Measurements from ENCODE around the gene RTRAF.
A peak's percentile ranks its signal among the peaks of the same experiment; 100 is the strongest.

RTRAF gene

DNA sequence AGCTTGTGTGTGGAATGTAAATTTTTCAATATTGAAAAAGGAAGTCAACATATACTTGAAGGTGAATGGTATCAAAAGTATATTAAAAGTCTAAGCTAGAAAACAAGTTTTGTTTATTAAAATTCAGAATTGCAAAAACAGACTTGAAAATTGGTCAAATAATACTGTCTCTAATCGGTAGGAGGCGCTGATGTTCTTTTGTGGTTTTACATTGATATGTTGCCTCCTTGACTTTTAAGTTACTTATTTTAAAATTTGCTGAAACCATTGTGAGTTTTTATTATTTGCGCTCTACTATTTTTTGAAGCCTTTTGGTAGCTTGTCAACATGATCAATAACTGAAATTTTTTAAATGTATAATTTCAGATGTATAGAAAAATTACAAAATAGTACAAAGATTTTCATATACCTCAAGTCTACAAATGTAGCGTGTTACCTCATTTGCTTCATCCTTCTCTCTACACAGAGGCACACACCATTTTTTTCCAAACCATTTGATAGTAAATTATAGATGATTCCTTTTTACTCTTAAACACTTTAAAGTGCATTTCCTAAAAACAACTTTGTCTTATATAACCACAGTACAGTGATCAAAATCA, 6.9 kb downstream of the RTRAF start:
- DNase-seq: no peak

DNA sequence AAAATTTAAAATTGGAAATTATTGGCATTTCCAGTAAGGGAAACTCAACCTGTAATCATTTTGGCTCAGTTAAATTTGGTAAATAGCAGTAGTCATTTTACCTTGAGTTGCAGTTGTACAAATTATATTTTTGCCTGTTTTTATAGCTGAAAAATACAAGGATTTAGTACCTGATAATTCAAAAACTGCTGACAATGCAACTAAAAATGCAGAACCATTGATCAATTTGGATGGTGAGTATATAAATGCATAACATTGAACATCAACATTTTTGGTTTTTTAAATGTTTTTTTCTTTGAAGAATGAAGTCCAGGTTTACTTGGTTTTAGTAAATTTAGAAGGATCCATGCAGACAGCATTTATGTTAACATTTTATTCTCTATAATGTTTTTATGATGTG, 9.0 kb downstream of the RTRAF start:
- no peak for DNase-seq

DNA sequence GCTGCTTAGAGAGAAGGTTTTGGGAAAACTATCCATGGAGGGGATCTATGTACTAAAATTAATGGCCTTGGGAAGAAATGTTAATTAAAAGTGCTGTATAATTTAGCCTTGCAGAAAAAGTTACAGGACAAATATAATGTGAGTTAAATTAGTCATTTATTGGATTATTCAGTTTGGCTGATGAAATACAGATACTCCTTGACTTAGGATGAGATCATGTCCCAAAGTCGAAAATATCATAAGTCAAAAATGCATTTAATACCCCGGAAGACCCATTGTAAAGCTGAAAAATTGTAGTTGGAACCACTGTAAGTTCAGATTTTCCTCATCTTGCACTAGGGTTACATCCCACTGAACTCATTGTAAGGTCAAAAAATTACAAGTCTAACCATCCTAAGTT, 9.7 kb downstream of the RTRAF start:
- no peak for DNase-seq

DNA sequence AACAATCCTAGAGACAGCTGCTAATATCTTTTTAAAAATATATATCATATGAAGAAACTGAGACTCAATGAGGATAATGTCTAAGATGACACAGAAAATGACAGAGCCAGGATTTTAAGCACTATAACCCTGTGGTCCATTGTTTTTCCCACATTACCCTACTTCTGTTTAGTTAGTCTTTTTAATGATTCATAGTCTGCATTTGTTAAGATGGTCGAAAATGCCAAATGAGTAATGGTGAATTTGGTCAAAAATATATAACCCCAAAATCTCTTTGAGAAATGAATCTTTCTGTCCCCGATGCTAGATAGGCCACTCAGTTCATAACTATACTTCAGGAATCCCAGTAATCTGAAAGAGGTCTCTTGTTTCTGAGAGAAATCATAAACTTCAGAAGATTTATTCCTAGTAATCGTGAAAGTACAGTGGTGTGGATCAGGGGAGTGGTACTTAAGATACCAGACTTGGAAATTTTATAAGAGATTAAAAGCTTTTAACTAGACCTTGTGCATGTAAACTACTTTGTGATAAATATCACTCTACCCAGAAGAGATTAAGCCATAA, 10.8 kb downstream of the RTRAF start:
- no peak for DNase-seq

DNA sequence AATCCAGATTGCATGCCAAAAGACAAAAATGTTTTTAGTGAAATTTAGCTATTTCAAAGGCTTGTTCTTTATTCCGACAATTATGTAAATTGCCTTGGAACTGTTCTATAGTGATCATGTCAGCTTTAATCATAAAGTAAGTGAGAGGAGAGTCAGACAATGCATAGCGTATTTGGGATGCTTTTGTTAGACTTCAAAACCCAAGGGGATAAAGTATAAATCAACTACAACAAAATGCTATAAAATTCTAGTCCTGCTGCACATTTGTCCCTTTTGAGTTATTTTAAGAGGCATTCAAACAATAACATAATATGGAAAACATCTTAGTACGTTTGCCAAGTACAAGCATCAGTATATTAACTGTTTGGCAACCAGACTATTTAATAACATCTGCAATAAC, 11.3 kb downstream of the RTRAF start:
- DNase-seq: no peak

DNA sequence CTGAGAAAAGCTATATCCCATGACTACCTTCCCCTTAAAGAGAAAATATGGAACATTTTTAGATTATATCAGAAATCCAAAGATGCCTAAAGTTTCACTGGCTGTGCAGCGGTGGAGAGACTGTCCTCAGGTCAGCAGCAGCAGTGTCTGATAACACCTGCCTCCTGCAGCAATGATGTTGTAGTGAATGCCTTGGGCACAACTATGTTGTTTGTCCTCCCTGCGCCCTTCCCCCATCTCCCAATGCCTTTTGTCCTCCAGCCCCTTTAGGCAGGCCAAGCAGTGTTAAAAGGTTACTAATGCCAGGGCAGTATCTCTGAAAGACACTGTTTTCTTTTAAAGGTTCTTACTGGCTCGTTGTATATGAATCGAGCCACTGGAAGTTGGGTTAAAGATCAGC, 13.2 kb downstream of the RTRAF start:
- DNase-seq: no peak

DNA sequence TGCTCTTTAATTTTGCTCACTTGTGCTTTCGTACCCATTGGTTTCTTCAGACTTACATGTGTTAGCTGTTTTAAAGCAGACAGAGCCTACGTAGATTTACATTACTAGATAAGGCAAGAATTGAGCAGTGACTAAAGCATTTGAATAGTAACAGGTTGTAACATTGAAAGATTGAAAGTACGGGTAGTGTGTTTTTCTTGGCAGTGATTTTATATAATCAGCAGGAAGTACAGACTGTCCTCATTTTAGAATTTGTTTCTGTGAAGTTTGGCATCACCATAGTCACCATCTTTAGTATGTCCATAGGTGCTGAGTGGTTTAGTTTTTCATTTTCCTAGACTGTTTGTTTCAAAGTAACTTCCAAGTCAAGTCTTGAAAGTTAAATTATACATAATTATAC, 14.0 kb downstream of the RTRAF start:
- DNase-seq: no peak

DNA sequence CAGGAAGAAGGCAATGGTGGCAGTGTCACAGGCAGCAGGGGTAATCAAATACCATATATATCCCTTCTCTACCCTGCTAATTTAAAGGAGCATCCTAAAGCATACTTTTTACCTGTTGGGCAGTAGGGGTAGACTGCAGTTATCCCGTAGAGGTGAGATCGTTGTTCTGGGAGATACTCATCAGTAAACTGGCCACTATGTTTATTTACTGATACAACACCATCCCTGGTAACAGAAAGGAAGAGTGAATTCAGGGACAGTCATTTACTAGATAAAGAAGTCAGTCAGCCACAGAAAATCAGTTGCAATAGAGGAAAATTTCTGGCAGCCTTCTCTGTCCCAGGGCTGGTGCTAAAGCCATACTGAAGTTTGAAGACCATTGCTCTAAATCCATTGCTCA, 16.3 kb downstream of the RTRAF start:
- DNase-seq: no peak

DNA sequence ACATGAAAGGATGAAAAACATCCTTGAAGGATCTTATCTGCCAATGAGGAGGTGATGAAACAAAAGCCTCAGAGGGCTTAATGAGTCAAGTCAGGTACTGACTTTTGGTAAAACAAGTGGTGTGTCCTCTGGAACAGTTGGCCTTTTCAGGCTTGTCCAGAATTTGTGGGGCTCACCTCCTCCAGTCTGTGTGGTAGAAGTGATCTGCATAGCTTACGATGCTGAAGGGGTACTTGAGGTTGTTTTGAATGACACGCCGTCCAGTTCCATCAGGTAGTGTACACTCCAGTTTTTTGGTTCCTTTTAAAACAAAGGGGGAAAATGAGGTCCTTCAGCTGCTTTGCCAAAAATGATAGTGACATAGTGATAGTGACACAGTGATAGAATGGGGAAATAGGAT, 17.0 kb downstream of the RTRAF start:
- no peak for DNase-seq

DNA sequence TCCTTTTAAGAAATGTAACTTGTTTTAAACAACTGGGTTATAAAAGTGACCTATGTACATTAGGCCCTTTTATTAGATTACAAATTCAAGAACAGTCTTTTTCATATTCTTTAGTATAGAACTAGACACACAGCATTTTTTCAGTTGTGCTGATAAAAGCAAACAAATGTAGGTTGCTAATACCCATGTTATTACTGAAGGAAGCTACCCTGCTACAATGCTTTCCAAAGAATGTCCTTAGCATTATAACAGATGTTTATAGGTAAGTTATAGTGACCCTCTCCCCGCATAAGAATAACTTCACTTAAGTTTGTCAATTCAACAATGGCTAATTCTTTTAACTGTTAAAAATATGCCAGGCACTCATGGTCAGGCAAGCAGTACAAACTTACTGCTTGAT, 17.9 kb downstream of the RTRAF start:
- no peak for DNase-seq

DNA sequence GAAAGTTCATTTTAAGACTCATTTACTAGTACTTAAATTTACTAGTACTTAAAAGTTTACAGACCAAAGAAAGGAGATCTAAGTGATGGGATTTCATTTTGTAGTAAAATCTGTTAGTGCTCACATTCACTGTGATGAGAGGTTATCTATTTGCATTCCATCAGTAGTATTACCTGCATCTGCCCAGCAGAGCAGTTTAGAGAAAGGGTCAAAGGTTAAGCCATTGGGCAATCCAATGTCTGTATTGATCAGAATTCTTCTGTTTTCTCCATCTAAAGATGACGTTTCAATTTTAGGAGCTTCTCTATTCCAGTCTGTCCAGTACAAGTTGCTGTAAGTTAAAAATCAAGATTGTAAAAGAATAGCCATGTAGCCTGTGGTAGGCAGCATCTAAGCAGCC, 18.3 kb downstream of the RTRAF start:
- DNase-seq: no peak

DNA sequence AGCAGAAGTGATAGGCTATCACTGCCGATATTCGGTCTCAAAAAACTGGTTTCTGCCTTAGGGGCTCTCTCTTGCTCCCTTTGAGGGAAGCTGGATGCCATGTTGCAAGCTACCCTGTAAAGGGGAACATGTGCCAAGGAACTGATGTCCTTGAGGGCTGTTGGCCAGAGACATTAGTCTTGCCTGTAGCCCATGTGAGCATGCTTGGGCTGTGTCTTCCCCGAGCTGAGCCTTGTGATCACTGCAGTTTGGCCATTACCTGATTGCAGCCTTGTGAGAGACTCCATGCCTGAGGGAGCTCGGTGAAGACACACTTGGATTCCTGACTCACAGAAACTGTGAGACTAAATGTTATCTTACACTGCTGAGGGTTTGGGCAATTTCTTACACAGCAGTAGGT, 18.8 kb downstream of the RTRAF start:
- no peak for DNase-seq

DNA sequence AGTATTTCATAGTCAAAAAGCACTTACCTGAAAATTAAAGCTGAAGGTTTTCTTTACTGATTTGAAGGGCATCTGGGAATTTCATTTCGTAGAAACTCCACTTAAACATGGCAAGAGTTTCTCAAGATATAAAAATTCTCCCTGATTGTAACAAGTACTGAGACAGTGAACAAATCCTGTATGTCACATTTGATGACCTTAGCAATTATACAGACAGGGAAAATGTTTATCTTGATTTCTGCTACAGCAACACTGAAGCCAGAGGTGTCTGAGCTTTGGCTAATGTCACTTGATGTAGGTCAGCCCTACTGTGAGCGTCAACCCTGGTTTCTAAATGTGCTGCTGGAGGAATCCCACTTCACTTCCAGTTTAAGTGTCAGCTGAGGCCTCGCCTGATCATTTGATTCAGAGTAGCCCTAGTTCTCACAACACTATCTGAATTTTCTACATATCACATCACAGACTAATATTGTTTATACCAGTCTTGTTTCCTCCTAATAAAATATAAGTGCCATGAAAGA, 20.9 kb downstream of the RTRAF start:
- DNase-seq: no peak

DNA sequence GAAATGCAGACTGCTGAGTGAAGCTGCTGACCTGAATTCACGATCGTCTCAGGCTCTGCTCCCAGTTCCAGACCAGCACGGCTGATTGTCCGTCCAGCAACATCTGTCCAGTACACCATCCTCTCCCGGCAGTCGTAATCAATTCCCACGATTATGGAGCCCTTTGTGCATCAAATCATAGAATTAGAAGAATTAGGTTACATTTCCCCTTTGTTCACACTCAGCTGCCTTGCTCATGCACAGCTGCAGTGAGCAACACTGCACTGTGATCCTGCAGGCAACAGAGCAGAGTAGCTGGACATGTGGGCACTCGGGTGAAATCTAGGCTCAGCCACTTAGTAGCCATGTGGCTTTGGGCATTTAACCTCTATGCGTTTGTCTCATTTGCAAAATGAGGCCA, 22.2 kb downstream of the RTRAF start:
- DNase-seq: no peak

DNA sequence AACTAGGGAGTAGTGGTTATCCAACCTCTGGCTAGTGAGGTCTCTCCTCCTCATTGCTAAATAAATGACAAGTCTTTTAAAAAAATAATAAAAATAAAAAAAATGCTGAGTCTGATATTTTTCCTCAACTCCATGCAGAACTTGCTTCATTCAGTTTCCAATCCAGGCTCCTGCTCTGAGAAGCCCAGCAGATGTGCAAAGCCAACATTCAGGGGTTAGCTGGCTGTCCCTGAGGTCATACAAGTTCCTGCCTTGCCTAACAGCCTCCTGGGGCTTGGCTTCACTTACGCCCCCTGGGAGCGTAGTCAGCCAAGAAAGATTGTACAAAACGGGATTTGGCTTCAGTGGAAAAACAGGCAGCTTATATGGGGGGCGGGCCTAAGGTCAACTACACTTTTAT, 23.3 kb downstream of the RTRAF start:
- no peak for DNase-seq

DNA sequence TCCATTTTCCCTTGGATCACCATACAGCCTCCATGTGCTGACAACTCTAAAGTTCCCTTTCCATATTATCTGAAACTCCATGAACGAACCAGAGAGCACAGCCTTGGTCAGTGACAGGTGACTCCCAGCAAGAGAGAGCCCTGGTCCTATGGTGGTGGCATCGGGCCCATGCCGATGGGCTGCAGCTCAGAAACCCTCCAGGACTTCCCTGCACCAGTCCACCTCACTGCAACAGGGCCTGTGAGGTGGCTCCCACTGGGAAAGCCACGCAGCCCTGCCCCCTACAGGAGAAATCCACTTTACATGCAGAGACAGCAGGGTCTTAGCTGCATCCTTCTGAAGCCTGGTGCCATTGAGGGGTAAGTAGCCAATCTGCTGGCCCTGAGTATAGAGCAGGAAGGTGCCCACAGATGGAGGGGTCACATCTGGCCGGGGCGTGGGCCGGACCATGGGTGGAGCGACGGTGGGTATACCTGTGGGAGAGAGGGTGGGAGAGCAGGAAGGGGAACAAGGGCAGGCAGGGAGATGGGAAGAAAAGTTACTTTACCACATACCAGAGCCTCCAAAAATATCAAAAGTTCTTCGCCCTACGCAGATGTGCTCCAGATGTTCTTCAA, 24.7 kb downstream of the RTRAF start:
- DNase-seq: peak; percentile 3

DNA sequence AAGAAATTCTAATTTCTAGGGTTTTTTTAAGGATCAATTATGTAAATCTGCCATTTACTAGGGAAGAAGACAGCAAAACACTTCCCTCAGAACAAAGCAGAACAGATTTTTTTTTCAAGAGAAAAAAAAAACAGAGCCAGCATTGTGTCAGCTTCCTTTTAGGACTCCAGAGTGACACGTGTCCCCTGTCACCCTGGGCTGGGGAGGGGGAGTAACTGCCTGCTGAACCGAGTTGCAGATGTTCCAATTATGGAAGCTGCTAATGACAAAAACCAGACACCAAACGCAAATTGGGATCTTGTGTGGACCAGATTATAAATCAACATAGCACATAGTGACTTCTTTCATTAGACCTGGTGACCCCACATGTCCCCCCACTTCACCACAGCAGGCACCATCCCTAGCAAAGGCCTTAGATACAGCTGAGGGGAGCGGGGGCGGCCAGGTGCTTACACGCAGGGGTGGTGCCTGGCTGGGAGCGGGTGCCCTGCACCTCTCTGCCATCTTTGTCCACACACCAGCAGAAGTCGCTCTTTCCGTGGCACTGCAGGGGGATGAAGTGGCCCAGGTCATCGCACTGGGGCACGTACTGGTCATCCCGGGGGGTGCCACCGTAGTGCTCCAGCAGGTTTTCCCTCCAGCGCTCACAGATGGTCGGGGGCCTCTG, 25.4 kb downstream of the RTRAF start:
- no peak for DNase-seq

DNA sequence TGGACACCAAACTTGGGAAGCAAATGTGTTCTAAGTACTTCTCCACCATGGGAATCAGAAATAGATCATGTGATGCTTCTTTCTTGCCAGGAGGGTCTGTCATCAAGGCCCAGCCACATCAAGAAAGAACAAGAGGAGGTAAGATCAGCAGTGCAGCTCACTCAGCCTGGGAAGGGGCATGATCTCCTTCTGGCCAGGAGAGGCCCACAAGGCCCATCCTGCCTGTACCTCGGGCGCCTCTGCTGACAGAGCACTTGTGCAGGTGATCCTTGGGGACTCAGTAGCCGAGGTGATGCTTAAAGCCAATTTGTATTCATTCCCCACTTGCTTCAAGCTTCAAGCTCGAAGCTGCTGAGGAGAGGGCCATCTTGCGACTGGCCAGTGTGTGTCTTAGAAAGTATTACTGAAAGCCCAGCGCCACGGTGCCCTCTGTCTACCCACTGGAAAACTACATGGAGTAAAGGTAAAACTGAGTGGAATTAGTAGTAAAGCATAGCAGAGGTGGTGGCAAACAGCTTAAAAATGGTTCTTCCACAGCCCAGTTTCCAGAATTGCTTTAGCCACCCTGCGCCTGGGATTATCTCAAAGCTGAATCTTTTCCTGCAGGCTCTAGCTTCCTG, 26.2 kb downstream of the RTRAF start:
- DNase-seq: peak; percentile 16

DNA sequence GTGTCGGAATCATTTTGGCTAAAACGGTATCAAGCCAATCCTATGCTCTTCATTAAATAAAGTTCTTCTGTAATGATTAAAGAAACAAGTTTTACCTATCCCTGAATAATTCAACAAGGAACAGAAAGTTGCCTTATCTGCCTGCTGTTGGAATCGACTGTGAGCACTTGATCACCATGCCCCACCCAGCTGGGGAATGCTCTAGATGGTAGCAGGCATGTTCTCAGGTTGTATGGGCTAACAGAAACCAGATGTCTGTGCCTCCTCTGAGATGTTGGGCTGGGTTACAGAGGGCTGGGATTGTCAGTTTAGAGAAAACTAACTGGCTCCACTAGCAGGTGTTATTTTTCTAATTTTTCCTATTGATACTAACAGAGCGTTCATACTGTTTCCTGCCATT, 28.9 kb downstream of the RTRAF start:
- DNase-seq: no peak

DNA sequence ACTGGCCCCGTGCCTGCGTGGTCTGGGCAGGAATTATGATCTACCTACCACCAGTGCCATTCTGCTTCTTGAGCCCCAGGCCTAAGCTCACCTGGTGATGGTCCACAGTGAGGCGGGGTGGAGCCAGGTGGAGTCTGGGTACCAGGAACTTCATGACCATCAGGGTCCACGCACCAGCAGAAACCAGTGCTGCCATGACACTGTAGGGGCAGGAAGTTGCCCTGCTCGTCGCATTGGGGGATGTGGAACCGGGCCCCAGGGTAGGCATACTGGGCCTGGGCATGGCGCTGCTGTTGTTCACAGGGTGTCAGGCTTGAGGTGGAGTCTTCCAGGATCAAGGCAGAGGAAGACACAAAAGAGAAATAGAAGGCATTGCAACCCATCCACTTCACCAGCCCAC, 29.6 kb downstream of the RTRAF start:
- DNase-seq: no peak

DNA sequence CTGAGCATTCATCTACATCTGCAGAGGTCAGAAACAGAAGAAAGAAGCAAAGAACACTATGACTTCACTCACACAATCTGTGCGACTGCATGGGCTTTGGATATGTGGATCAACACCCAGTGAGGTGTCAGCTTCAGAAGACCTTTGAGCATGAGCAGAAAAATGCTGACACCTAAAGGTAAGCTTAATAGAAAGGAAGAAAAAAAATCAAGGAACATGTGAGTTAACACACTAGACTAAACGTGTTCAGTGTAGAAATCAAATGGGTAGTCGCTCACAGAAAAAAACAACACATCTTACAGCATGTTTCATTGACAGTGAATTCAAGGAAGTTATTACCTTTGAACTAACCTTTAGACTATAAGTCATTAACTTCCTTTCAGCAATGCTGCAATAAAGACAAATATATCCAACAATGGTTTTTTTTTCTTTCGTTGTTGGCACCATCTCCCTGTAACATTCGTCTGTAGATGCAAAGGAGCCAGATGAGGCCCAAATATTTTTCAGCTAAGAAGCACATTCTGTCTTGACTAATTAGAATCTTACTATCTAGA, 30.9 kb downstream of the RTRAF start:
- DNase-seq: no peak

DNA sequence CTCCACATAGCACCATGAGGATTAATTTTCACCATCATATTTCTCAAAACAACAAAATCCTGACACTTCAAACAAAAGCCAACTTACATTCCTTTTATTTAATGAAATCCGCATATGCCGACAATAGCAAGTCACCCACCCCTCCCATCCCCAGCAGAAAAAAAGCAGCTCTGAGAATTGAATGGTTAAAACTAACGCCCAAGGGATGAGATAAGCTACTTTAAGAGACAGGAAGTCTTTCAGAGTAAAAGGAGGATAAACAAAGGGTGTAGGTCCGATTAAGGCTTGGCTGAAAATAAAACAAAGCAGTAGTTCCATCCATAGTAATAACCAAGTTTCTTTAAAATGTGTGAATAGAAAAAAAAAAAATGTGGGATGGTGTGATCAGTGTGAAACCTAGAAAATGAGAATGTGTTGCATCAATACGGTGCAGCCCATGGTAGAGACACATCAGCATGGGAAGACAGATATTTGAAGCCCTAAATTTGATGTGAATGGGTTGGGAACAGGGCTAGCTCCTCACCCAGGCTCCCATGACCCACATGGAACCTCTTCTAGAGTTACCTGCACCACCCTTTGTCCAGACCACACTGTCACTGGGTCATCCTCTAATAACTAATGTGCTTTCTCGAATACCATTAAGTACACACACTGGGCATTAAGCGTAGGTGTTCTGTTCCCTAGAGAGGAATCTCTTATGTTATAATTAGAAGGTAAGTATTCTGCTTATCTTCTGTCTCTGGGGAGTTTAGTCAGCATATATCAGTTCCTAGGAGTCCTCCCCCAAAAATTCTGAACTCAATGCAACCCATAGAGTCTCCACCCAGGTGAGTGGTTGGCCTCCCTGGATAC, 31.7 kb downstream of the RTRAF start:
- DNase-seq: no peak
